AG09309 (cell line): ENCODE results near the gene DLX4.

Source experiments
- DNase-seq: peaks from one replicate; pipeline ENCODE4 v3.0.0-alpha.2; 2010; ENCODE audit warnings: low read depth
- H3K4me3 ChIP-seq: 2 replicates; pipeline ENCODE4 v1.5.1; 2011; ENCODE audit warnings: mild to moderate bottlenecking, low read depth, low read length, moderate library complexity; ENCODE audit not compliant: control insufficient read depth
- TF ChIP-seq, protein P1 (sequence below): IDR thresholded peaks from 2 replicates; pipeline ENCODE4 v1.5.1; 2011; ENCODE audit warnings: mild to moderate bottlenecking, low read depth, low read length, inconsistent platforms; ENCODE audit not compliant: insufficient read depth, control insufficient read depth; ENCODE audit errors: missing control alignments

Gene DLX4

DNA sequence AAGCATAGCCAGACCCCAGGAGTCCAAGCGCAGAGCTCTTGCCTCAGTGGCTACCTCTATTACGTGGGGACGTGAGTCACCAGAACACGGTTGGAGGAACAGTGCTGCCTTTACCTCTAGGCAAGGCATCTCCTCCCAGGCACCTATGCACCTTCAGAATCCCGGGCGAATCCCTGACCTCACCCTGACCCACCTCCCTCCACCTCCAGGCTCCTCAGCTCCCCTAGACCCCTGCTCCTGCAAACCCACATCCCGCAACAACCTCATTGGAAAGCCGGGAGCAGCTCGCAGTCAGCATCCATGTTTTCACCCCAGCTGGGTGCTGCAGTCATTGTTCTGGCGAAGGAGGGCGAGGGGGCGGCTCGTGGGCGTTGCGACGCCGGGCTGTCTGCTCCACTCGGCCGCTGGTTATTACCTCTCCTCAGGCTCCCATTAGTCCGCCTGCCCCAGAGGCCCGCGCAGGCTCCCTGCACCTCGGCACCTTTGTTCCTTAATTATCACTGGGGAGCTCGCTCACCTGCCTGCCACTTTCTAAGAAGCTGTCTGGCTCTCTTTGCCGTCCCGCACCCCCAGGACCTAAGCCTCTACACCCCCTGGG is 24.6 kb upstream of the DLX4 start:
- no peak for DNase-seq
- TF ChIP-seq, protein P1, sequence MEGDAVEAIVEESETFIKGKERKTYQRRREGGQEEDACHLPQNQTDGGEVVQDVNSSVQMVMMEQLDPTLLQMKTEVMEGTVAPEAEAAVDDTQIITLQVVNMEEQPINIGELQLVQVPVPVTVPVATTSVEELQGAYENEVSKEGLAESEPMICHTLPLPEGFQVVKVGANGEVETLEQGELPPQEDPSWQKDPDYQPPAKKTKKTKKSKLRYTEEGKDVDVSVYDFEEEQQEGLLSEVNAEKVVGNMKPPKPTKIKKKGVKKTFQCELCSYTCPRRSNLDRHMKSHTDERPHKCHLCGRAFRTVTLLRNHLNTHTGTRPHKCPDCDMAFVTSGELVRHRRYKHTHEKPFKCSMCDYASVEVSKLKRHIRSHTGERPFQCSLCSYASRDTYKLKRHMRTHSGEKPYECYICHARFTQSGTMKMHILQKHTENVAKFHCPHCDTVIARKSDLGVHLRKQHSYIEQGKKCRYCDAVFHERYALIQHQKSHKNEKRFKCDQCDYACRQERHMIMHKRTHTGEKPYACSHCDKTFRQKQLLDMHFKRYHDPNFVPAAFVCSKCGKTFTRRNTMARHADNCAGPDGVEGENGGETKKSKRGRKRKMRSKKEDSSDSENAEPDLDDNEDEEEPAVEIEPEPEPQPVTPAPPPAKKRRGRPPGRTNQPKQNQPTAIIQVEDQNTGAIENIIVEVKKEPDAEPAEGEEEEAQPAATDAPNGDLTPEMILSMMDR = no peak
- no peak overlapping the region for H3K4me3 ChIP-seq

DNA sequence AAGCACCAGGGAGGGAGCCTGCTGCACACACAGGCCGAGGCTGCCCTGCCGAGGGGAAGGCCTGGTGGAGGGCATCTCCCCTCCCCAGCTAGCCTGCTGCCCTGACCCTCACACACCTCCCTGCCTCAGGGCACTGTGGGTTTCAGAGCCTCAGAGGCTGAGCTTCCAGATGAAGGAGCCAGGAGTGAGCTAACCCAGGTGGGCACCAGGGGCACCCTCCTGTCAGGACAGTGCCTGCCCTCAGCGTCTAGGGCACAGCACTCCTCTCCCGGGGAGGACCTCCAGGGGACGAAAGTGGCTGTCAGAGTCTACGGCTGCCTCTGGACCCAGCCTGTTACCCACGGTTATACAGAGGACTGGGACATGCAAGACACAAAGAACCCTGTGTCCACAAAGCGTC is 22.8 kb upstream of the DLX4 start:
- TF ChIP-seq, protein P1 = no peak

DNA sequence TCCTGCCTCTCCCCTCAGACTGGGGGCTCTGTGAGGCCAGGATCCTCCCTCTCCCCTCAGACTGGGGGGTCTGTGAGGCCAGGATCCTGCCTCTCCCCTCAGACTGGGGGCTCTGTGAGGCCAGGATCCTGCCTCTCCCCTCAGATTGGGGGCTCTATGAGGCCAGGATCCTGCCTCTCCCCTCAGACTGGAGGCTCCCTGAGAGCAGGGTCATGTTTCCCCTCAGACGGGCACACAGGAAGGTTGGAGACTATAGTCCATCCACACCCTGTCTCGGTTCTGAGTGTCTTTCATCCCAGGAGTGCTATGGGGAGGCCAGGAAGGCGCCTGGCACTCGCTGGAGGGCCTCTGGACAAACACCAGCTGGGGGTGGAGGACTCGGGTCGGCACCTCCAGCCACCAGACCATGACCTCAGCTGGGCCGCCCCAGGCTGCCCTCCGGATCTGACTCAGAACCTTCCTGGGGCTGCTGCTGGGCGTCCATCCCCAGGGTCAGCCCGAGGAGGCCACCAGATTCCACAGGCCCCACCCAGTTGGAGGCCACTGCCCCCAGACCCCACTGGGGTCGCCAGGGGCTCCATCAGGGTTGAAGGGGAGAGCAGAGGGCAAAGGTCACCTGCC is 21.9 kb upstream of the DLX4 start:
- no peak overlapping the region for H3K4me3 ChIP-seq
- TF ChIP-seq, protein P1 = no peak
- no peak for DNase-seq

More for the DNA sequence above, 22.8 kb upstream of the DLX4 start:
- DNase-seq = no peak
- no peak overlapping the region for H3K4me3 ChIP-seq

DNA sequence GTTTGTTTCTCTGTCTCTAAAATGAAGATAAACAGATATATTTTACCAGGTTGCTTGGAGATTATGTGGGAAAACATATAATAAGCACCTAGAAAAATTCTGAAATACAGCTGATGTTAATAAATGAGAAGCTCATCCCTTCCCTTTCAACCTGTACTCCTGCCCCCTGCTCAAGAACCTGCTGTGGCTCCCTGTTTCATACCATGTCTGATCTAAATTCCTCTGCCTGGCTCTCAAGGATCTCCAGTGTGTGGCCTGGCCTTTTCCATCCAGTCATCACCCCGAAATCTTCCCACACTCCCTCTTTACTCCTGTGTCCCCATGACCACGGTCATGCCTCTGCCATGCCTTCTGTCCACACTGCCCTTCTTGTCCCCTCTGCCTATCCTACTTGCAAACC is 19.4 kb upstream of the DLX4 start:
- no peak for DNase-seq

DNA sequence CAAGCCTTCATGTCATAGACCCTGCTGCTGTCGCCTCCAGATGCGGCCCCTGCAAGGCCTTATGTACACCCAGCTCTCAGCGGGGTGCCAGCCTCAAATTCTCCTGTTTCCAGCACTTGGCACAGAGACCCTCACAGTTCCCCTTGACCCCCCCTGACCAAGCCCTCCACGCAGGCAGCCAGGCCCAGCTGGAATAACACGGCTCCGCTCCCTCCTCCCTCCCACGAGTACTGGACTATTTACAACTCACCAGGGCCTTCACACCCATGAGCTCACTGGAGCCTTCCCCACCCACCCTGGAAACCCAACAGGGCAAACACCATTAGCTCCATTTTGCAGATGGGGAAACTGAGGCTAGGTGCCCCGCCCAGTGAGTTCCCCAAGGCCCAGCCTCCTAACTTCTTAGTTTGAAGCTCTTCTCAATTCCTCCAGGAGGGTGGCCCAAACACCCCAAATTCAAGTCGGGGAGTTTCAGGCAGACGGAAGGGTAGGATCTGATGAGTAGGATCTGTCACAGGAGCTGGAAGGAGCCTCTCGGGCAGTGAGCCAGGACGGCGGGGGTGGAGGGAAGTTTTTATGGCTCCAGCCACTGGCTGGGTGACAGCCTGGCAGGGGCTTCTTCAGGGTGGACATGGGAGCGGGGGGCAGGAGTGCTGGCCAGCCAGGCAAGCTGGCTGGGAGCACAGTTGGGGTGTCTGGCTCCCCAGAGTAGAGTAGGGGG is 17.5 kb upstream of the DLX4 start:
- H3K4me3 ChIP-seq = no peak overlapping the region
- DNase-seq = no peak
- TF ChIP-seq, protein P1 = no peak

More for the DNA sequence above, 19.4 kb upstream of the DLX4 start:
- TF ChIP-seq, protein P1 = no peak
- no peak overlapping the region for H3K4me3 ChIP-seq

DNA sequence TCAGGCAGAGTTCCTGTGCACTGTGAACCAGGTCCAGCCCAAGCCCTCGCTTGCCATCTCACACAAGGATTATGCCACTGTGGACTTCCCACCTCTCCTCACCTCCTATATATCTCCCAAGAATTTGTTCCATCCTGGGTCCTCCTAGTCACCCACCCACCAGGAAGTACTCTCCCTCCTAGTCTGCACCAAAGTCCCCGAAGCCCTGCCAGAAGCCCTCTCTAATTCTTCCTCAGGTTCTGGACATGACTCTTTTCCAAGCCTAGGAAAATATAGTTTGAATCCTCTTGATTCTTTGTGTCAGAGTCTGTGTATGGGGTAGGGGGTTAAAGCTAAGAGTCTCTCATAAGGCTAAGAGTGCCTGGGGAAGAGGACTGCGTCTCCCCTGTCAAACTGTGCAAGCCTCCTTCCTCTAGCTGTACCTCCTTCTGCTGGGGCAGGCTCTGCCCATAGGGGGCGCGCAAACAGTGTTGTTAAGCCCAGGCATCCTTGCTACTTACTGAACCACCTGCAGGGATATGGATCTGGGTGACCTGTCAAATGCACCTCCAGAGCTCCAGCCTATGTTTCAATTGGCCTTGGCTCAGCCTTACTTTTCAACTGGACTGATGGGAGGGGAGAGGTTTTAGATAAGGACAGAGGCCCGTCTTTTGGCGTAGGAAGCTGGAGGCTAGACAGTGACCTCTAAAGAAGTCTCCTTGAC is 16.6 kb upstream of the DLX4 start:
- H3K4me3 ChIP-seq = no peak overlapping the region
- DNase-seq = peak; percentile 5
- TF ChIP-seq, protein P1 = peak; percentile 96
